Spleen (tissue), 13 donors: ENCODE measurements around the gene MGAT4C. TPM values are rescaled to one million over a fixed set of nuclear protein-coding genes. Genes with fewer than 3 reads are reported as not detected.
"Not testable (repeated sequence)": the region's sequence is repeated elsewhere in the genome, so short reads cannot be mapped to it uniquely, and the experiment has no call there.

ENCODE experiments used
- DNase-seq: peaks from one replicate; pipeline ENCODE4 v3.0.0-alpha.2; 2020
- H3K27ac ChIP-seq, 8 donors: fragments of 200-600 bp; sonication (generic) in 7 of 8; 1 replicate in 4 of 8; 2 replicates in 4 of 8; pipeline versions ENCODE4 v1.5.0 to v1.8.0; 2016 to 2021; ENCODE audit warnings: inconsistent platforms in 4 of 8, mild to moderate bottlenecking in 4 of 8, moderate library complexity in 1 of 8
- H3K27me3 ChIP-seq, 7 donors: fragments of 200-600 bp; sonication (generic) in 6 of 7; replicated peaks in 1 of 7; 1 replicate in 4 of 7; 2 replicates in 3 of 7; pipeline versions ENCODE4 v1.5.0 to v1.8.0; 2016 to 2021; ENCODE audit warnings: inconsistent platforms in 3 of 7, mild to moderate bottlenecking in 1 of 7
- H3K36me3 ChIP-seq, 6 donors: fragments of 200-600 bp; sonication (generic) in 5 of 6; 1 replicate in 4 of 6; 2 replicates in 2 of 6; pipeline versions ENCODE4 v1.5.0 to v1.8.0; 2016 to 2021; ENCODE audit warnings: inconsistent platforms in 2 of 6
- H3K4me1 ChIP-seq, 6 donors: fragments of 200-600 bp; sonication (generic) in 5 of 6; 1 replicate in 3 of 6; 2 replicates in 3 of 6; pipeline versions ENCODE4 v1.5.0 to v1.8.0; 2016 to 2021; ENCODE audit warnings: inconsistent platforms in 3 of 6
- H3K4me3 ChIP-seq, 8 donors: fragments of 200-600 bp; sonication (generic) in 7 of 8; 1 replicate in 4 of 8; 2 replicates in 4 of 8; pipeline versions ENCODE4 v1.5.0 to v1.8.0; 2016 to 2021; ENCODE audit warnings: inconsistent platforms in 4 of 8, mild to moderate bottlenecking in 4 of 8, moderate library complexity in 2 of 8
- H3K9me3 ChIP-seq, 8 donors: fragments of 200-600 bp; sonication (generic) in 7 of 8; 1 replicate in 4 of 8; 2 replicates in 4 of 8; pipeline versions ENCODE4 v1.5.0 to v1.8.0; 2016 to 2021; ENCODE audit warnings: inconsistent platforms in 4 of 8
- POLR2A ChIP-seq, 3 donors: fragments of 450-650 bp; IDR thresholded peaks; one replicate each; pipeline ENCODE4 v1.5.1; 2017; ENCODE audit warnings: antibody characterized with exemption in 3 of 3, mild to moderate bottlenecking in 1 of 3
- POLR2AphosphoS5 ChIP-seq, 3 donors: sonication (generic); formaldehyde crosslinking; IDR thresholded peaks; one replicate each; pipeline ENCODE4 v1.5.1; 2017; ENCODE audit warnings: antibody characterized with exemption in 3 of 3
- WGBS, 5 donors: extraction: QIAGEN DNeasy Blood & Tissue Kit in 3 of 5; methylation state at CpG; one replicate each; pipeline versions ENCODE4 v1.1.5 to v1.1.7; 2013 to 2018; 5-methylcytosine and 5-hydroxymethylcytosine counted together
- intact Hi-C: fragments of 100-400 bp; cut with DNase I; formaldehyde crosslinking; loops from one replicate; pipeline ENCODE4 v1.15.0; 2023; ENCODE audit warnings: low total_unique reads
- long read RNA-seq, 2 donors: transcript quantifications; one replicate each; lab custom pipeline, GENCODE V29; 2026
- polyA plus RNA-seq, 3 donors: library from polyadenylated mRNA; stranded (reverse); fragments of 200-250 nt; gene quantifications; one replicate each; pipeline ENCODE4 v1.2.1, GENCODE V29; 2013
- total RNA-seq, 7 donors: library from RNA; depleted of rRNA in 3 of 7; stranded (reverse); fragments of >200 nt in 3 of 7; fragmentation: NEBNext Ultra II Directional in 4 of 7; extraction: Animal tissue kit (Norgen Biotek cat#: 25700) in 4 of 7; gene quantifications; one replicate each; pipeline versions ENCODE4 v1.1.0 to v1.2.1, GENCODE V29; 2016 to 2021
- TF ChIP-seq, protein P1 (sequence below), 11 experiments: fragments of 200-600 bp in 7 of 11; fragments of 450-650 bp in 4 of 11; sonication (generic) in 4 of 11; IDR thresholded peaks in 8 of 11; conservative IDR thresholded peaks in 3 of 11; 1 replicate in 7 of 11; 2 replicates in 4 of 11; pipeline versions ENCODE4 v1.4.0 to v1.8.0; 2016 to 2021; ENCODE audit warnings: antibody characterized with exemption in 11 of 11, inconsistent platforms in 4 of 11, mild to moderate bottlenecking in 1 of 11
- donor health status: healthy with polysubstance abuse.
- donor health status: DM: no; HTN: no; CAD: no; lungs with moderate emphysema.
- donor health status: DM: no; HTN: no; CAD: no.
- donor health status: Bipolar disorder and iron deficiency.
- donor health status: healthy.
- donor health status: DM: no; HTN: no; CAD: no.
- donor health status: DM: yes; HTN: yes; CAD: no.

Gene MGAT4C
- total RNA-seq (not detected), polyA plus RNA-seq (under 1 TPM in 1 of 3 donors, not detected in 2; 0.03 TPM)
- long read RNA-seq, donor 1, full-length matches to known transcripts, result 1 of 1 reads
- long read RNA-seq, donor 1, partial matches to known transcripts, result 0 of 1 reads
- long read RNA-seq, donor 1, other reads (novel, unspliced or antisense), result 0 of 1 reads
- long read RNA-seq, donor 2, result 0 reads

DNA sequence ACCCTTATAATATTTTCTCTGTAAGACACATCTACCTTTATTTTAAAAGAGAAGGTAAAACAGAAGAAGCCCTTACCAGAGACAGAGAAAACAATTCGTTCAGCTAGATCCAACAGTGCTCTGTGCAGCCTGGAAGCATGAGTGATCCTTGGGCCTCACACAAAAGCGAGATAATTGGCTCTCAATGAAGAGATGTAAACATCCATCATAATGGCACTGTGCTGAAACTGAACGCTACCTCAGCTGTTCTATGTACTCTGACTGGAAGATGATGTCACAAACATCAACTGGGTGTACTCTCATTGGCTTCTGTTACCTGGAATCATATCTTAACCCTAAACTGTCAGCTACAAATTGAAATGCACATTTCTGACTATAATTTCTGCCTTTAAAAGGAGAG, at the start of gene MGAT4C:
TSS of gene MGAT4C (minus strand) at position 229 of the 400 bp plus-strand sequence.
- intact Hi-C loops, result no loop called here
- no peak for DNase-seq
- WGBS, 5 donors, result 47 to 63% (median 58%) methylated on average over 3 of the region's 3 CpGs

GRCh38 chr12:86296396-86296795, 40.2 kb upstream of the MGAT4C start:
- H3K27me3 ChIP-seq, H3K9me3 ChIP-seq, intact Hi-C loops, H3K4me1 ChIP-seq, DNase-seq, H3K36me3 ChIP-seq, H3K4me3 ChIP-seq, H3K27ac ChIP-seq: not testable (repeated sequence)
- 86 to 96% (median 91%) methylated on average over 7 to 31 of the region's 31 CpGs for WGBS, 5 donors

More for the DNA sequence above, at the start of gene MGAT4C:
- H3K27ac ChIP-seq, result no peak within 1 kb of the TSS
- H3K36me3 ChIP-seq, result no peaks in the 10 kb centered on the region
- no peaks in the 10 kb centered on the region for H3K9me3 ChIP-seq
- TF ChIP-seq, protein P1, sequence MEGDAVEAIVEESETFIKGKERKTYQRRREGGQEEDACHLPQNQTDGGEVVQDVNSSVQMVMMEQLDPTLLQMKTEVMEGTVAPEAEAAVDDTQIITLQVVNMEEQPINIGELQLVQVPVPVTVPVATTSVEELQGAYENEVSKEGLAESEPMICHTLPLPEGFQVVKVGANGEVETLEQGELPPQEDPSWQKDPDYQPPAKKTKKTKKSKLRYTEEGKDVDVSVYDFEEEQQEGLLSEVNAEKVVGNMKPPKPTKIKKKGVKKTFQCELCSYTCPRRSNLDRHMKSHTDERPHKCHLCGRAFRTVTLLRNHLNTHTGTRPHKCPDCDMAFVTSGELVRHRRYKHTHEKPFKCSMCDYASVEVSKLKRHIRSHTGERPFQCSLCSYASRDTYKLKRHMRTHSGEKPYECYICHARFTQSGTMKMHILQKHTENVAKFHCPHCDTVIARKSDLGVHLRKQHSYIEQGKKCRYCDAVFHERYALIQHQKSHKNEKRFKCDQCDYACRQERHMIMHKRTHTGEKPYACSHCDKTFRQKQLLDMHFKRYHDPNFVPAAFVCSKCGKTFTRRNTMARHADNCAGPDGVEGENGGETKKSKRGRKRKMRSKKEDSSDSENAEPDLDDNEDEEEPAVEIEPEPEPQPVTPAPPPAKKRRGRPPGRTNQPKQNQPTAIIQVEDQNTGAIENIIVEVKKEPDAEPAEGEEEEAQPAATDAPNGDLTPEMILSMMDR (IDR thresholded peaks at IDR 0.05 in 8 of 11, conservative IDR thresholded peaks at IDR 0.05 in 3 of 11), result no peak
- TF ChIP-seq POLR2AphosphoS5 (IDR thresholded peaks at IDR 0.05) (no peak), POLR2A (IDR thresholded peaks at IDR 0.05) (no peak)
- H3K27me3 ChIP-seq, result no peaks in the 10 kb centered on the region
- H3K4me1 ChIP-seq, result no peaks in the 10 kb centered on the region
- H3K4me3 ChIP-seq, result no peak within 1 kb of the TSS

GRCh38 chr12:86293682-86294240, 37.6 kb upstream of the MGAT4C start:
- TF ChIP-seq, protein P1 (IDR thresholded peaks at IDR 0.05 in 8 of 11, conservative IDR thresholded peaks at IDR 0.05 in 3 of 11), result no peak
- TF ChIP-seq POLR2AphosphoS5 (IDR thresholded peaks at IDR 0.05), result no peak
- no peak overlapping the region for H3K4me3 ChIP-seq
- WGBS, 5 donors, result 53 to 74% (median 60%) methylated on average over 3 of the region's 3 CpGs

DNA sequence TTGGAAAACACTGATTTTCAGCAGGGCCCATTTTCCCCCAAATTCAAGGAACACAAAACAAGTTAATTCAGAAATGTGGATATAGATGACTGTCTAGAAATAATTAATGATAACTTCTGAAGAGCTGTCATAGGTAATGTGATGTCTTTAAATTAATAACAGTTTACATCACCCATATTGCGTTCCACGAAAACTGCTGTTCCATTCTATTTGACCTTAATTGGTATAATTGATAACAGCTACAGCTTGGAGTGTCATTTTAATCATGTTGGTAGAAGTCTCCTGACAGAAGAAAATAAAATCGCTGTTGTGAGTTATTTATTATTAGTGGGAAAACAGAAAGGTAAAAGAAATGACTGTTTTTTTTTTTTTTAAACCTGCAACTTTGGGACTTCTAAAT, 36.3 kb upstream of the MGAT4C start:
- peaks cover 0 to 9% (median 0%) of the 10 kb centered on the region in 8 donors for H3K9me3 ChIP-seq
- no peaks in the 10 kb centered on the region for H3K36me3 ChIP-seq
- no peaks in the 10 kb centered on the region for H3K27me3 ChIP-seq
- intact Hi-C loops, result no loop called here
- H3K4me1 ChIP-seq, result no peaks in the 10 kb centered on the region
- no peak overlapping the region for H3K27ac ChIP-seq
- WGBS, 5 donors, result 51 to 77% (median 55%) methylated on average over 3 of the region's 3 CpGs
- H3K4me3 ChIP-seq, result no peak overlapping the region
- TF ChIP-seq POLR2A (IDR thresholded peaks at IDR 0.05), result no peak
- TF ChIP-seq, protein P1 (IDR thresholded peaks at IDR 0.05 in 8 of 11, conservative IDR thresholded peaks at IDR 0.05 in 3 of 11), result no peak
- TF ChIP-seq POLR2AphosphoS5 (IDR thresholded peaks at IDR 0.05), result no peak
- no peak for DNase-seq

More at GRCh38 chr12:86293682-86294240, 37.6 kb upstream of the MGAT4C start:
- intact Hi-C loops, result no loop called here
- H3K27ac ChIP-seq, result no peak overlapping the region
- no peaks in the 10 kb centered on the region for H3K36me3 ChIP-seq
- H3K4me1 ChIP-seq, result no peaks in the 10 kb centered on the region
- H3K9me3 ChIP-seq, result peaks cover 0 to 9% (median 0%) of the 10 kb centered on the region in 8 donors
- no peak for DNase-seq
- no peaks in the 10 kb centered on the region for H3K27me3 ChIP-seq
